GM12873 (cell line): ENCODE measurements around the gene BEX1.

ENCODE experiments used
- CTCF ChIP-seq: IDR thresholded peaks from 2 replicates; pipeline ENCODE4 v1.5.1; 2012; ENCODE audit warnings: low read depth, mild to moderate bottlenecking, moderate library complexity, low read length, control low read depth; ENCODE audit not compliant: insufficient read depth; ENCODE audit errors: missing control alignments

The BEX1 gene

GRCh38 chrX:103063918-103064434 lies at the start of gene BEX1:
Gene BEX1 (minus strand): TSS chrX:103064171. CDS start chrX:103063274, 897 bp downstream.
- no peak for TF ChIP-seq CTCF

GRCh38 chrX:103107836-103108235 lies 43.9 kb upstream of the BEX1 start:
- TF ChIP-seq CTCF = no peak

- TF ChIP-seq CTCF = no peak
These were observed 37.5 kb upstream of the BEX1 start for GRCh38 chrX:103101299-103102042.

- no peak for TF ChIP-seq CTCF
These were observed 36.5 kb upstream of the BEX1 start for GRCh38 chrX:103100484-103100883.

- no peak for TF ChIP-seq CTCF
These were observed 35.7 kb upstream of the BEX1 start for GRCh38 chrX:103099691-103100090.

GRCh38 chrX:103098488-103098887 lies 34.5 kb upstream of the BEX1 start:
- no peak for TF ChIP-seq CTCF

GRCh38 chrX:103092942-103093341 lies 29.0 kb upstream of the BEX1 start, which contains the start of gene NXF3:
Gene NXF3 (minus strand): TSS chrX:103093143. CDS start chrX:103093023, 120 bp downstream.
- TF ChIP-seq CTCF = no peak
